Endothelial cell of umbilical vein (primary cell): Measurements from ENCODE around the gene CALML5. TPM values are rescaled to one million over a fixed set of nuclear protein-coding genes. Genes with fewer than 3 reads are reported as not detected.

Experiments
- BruUV-seq: library from RNA; stranded (reverse); fragments of 400-500 nt; replicated peaks from 2 replicates; lab custom pipeline; 2021; lab: Mats Ljungman, UMichigan
- CTCF ChIA-PET: fragments of 300-600, 350-600 bp; sonication (Branson Sonifier 250); formaldehyde crosslinking; loops from one replicate; lab custom pipeline; 2021; ENCODE audit warnings: antibody characterized with exemption, inconsistent platforms; lab: Charles Lee
- POLR2A ChIA-PET: fragments of 300-600, 350-600 bp; sonication (Branson Sonifier 250); formaldehyde crosslinking; loops from one replicate; lab custom pipeline; 2021; ENCODE audit warnings: antibody characterized with exemption, inconsistent platforms; lab: Charles Lee
- DNase-seq: peaks from one replicate; pipeline ENCODE4 v3.0.0-alpha.2; 2011; ENCODE audit warnings: low read depth, low spot score
- FAIRE-seq: peaks from 2 replicates; lab custom pipeline; 2011; peaks lifted over from hg19 to GRCh38; lab: Jason Lieb, UNC
- H2AFZ ChIP-seq: 2 replicates; pipeline ENCODE4 v1.6.0; 2012; ENCODE audit warnings: low read depth, low read length, control low read depth, inconsistent platforms
- H3K27ac ChIP-seq: 2 replicates; pipeline ENCODE4 v1.5.1; 2011; ENCODE audit warnings: low read depth, mild to moderate bottlenecking, control low read depth, low read length, moderate library complexity; ENCODE audit not compliant: insufficient read depth
- H3K27me3 ChIP-seq, 2 experiments: 2 replicates each; pipeline versions ENCODE4 v1.6.0 to v1.6.1; 2011; ENCODE audit warnings: low read length in 2 of 2, mixed read lengths in 1 of 2; ENCODE audit not compliant: control insufficient read depth in 2 of 2, insufficient read depth in 2 of 2
- H3K36me3 ChIP-seq, 2 experiments: 2 replicates in 1 of 2; 3 replicates in 1 of 2; pipeline ENCODE4 v1.5.1; 2011; ENCODE audit warnings: low read length in 2 of 2, mild to moderate bottlenecking in 1 of 2, moderate library complexity in 1 of 2; ENCODE audit not compliant: control insufficient read depth in 2 of 2, insufficient read depth in 2 of 2; ENCODE audit errors: extremely low read depth in 1 of 2
- H3K4me1 ChIP-seq: 3 replicates; pipeline ENCODE4 v1.5.1; 2011; ENCODE audit warnings: mild to moderate bottlenecking, low read length; ENCODE audit not compliant: control insufficient read depth, insufficient read depth; ENCODE audit errors: extremely low read depth
- H3K4me2 ChIP-seq: 2 replicates; pipeline ENCODE4 v1.6.1; 2011; ENCODE audit warnings: low read length, control low read depth, mixed read lengths; ENCODE audit not compliant: insufficient read depth
- H3K4me3 ChIP-seq, 3 experiments: fragments of 200-600 bp in 1 of 3; sonication (generic), shearing (Covaris generic) in 1 of 3; replicated peaks in 1 of 3; 2 replicates each; pipeline ENCODE4 v1.5.1; 2011 to 2016; ENCODE audit warnings: control low read depth in 3 of 3, low read length in 3 of 3, mild to moderate bottlenecking in 2 of 3, inconsistent platforms in 1 of 3, low read depth in 1 of 3, moderate library complexity in 1 of 3; ENCODE audit not compliant: insufficient read depth in 1 of 3
- H3K79me2 ChIP-seq: 2 replicates; pipeline ENCODE4 v1.6.0; 2012; ENCODE audit warnings: low read length, inconsistent platforms; ENCODE audit not compliant: control insufficient read depth, insufficient read depth
- H3K9ac ChIP-seq: replicated peaks from 2 replicates; pipeline ENCODE3; 2011; ENCODE audit warnings: low read length, control low read depth; ENCODE audit not compliant: insufficient read depth; ENCODE audit errors: extremely low read depth
- H3K9me1 ChIP-seq: replicated peaks from 3 replicates; pipeline ENCODE4 v1.6.0; 2011; ENCODE audit warnings: mild to moderate bottlenecking, low read length; ENCODE audit not compliant: control insufficient read depth, insufficient read depth; ENCODE audit errors: extremely low read depth
- H3K9me3 ChIP-seq: replicated peaks from 2 replicates; pipeline ENCODE4 v1.5.1; 2012; ENCODE audit warnings: low read length, inconsistent platforms; ENCODE audit not compliant: control insufficient read depth, insufficient read depth
- H4K20me1 ChIP-seq: replicated peaks from 2 replicates; pipeline ENCODE3; 2011; ENCODE audit warnings: mild to moderate bottlenecking, low read length; ENCODE audit not compliant: control insufficient read depth, insufficient read depth; ENCODE audit errors: extremely low read depth
- CTCF ChIP-seq, 2 donors: IDR thresholded peaks; 1 replicate in 1 of 2; 2 replicates in 1 of 2; pipeline ENCODE4 v1.5.1; 2011; ENCODE audit warnings: low read length in 2 of 2, mild to moderate bottlenecking in 2 of 2, moderate library complexity in 2 of 2, control low read depth in 1 of 2, inconsistent platforms in 1 of 2, low read depth in 1 of 2; ENCODE audit not compliant: insufficient read depth in 1 of 2; ENCODE audit errors: extremely low read depth in 1 of 2
- EZH2 ChIP-seq: IDR thresholded peaks from 2 replicates; pipeline ENCODE4 v1.6.1; 2012; ENCODE audit warnings: borderline replicate concordance, low read depth, mild to moderate bottlenecking, moderate library complexity, low read length, inconsistent platforms; ENCODE audit not compliant: severe bottlenecking
- FOS ChIP-seq: IDR thresholded peaks from 2 replicates; pipeline ENCODE4 v1.6.1; 2011; ENCODE audit warnings: mild to moderate bottlenecking, low read length, moderate library complexity, borderline replicate concordance; ENCODE audit not compliant: insufficient read depth
- GATA2 ChIP-seq: IDR thresholded peaks from 2 replicates; pipeline ENCODE4 v1.7.0; 2011; ENCODE audit warnings: low read depth, mild to moderate bottlenecking, moderate library complexity, mixed read lengths, low read length; ENCODE audit not compliant: insufficient read length, insufficient read depth
- JUN ChIP-seq: IDR thresholded peaks from 2 replicates; pipeline ENCODE4 v1.6.1; 2011; ENCODE audit warnings: borderline replicate concordance, low read depth; ENCODE audit not compliant: insufficient read length, insufficient read depth
- MYC ChIP-seq: IDR thresholded peaks from one replicate; pipeline ENCODE4 v1.6.1; 2011; ENCODE audit warnings: mild to moderate bottlenecking, low read depth, low read length
- POLR2A ChIP-seq: IDR thresholded peaks from 2 replicates; pipeline ENCODE4 v1.6.1; 2012; ENCODE audit warnings: low read depth, mild to moderate bottlenecking, control low read depth, low read length
- POLR2AphosphoS5 ChIP-seq: IDR thresholded peaks from 2 replicates; pipeline ENCODE4 v1.6.1; 2012; ENCODE audit warnings: low read depth, mild to moderate bottlenecking, control low read depth, low read length, moderate library complexity; ENCODE audit not compliant: insufficient read depth
- dilution Hi-C: fragments of 300-500 bp; cut with MboI; formaldehyde crosslinking; loops from one replicate; pipeline ENCODE4 v1.15.0; 2019; ENCODE audit warnings: low sequenced_read_pairs; ENCODE audit not compliant: extremely low pct_ligation_motif_present
- intact Hi-C: fragments of 100-400 bp; cut with micrococcal nuclease; formaldehyde crosslinking; loops from one replicate; pipeline ENCODE4 v1.10.0; 2022
- polyA plus RNA-seq, 4 experiments: library from polyadenylated mRNA; depleted of rRNA in 3 of 4; stranded (reverse) in 3 of 4; unstranded in 1 of 4; fragments of >200 nt; gene quantifications; 2 replicates each; pipeline versions ENCODE4 v1.2.1 to v1.2.3, GENCODE V29; 2011 to 2012; ENCODE audit warnings: missing spikeins in 1 of 4
- total RNA-seq: library from RNA; stranded (reverse); gene quantifications from 2 replicates; pipeline ENCODE4 v1.2.3, GENCODE V29; 2021
- TF ChIP-seq, protein P1 (sequence below): IDR thresholded peaks from 2 replicates; pipeline ENCODE4 v1.6.1; 2011; ENCODE audit not compliant: insufficient read depth, insufficient read length

The CALML5 gene
- total and polyA plus RNA-seq, 2 donors (not counting 3 experiments of a cell fraction or from before 2014, with no cell fraction given), result not detected

- dilution Hi-C loops (no loop called here), intact Hi-C loops (no loop called here)
- Histone ChIP-seq H3K9ac (no peak overlapping the region), H3K27ac (no peak overlapping the region), H2AFZ (no peak overlapping the region), H3K4me2 (no peak overlapping the region), H3K79me2 (no peaks in the 10 kb centered on the region), H3K4me1 (no peaks in the 10 kb centered on the region), H3K9me3 (no peaks in the 10 kb centered on the region), H3K27me3 (peaks cover 0 to 1% of the 10 kb centered on the region in 2 experiments), H4K20me1 (no peaks in the 10 kb centered on the region), H3K4me3 (no peak overlapping the region), H3K36me3 (no peaks in the 10 kb centered on the region), H3K9me1 (no peaks in the 10 kb centered on the region)
- no peak for DNase-seq
- BruUV-seq, result no TSS peak
- ChIA-PET POLR2A (no interaction called here), CTCF (no interaction called here)
- FAIRE-seq, result no peak
- no peak for TF ChIP-seq POLR2AphosphoS5
- no peak for TF ChIP-seq GATA2
- TF ChIP-seq FOS, result no peak
- TF ChIP-seq, protein P1, sequence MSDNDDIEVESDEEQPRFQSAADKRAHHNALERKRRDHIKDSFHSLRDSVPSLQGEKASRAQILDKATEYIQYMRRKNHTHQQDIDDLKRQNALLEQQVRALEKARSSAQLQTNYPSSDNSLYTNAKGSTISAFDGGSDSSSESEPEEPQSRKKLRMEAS, result no peak
- no peak for TF ChIP-seq JUN
- no peak for TF ChIP-seq EZH2
- TF ChIP-seq MYC, result no peak
- TF ChIP-seq CTCF (IDR thresholded peaks at IDR 0.05; ENCODE audit: extremely low read depth in 1 of 2, insufficient read depth in 1 of 2, low read depth in 1 of 2, low read length in 2 of 2), result no peak
- TF ChIP-seq POLR2A, result no peak
Measured at GRCh38 chr10:5507649-5508131, 8.3 kb upstream of the CALML5 start.
